ENCODE data around the gene CXCL16.
"Not testable (repeated sequence)": the region's sequence is repeated elsewhere in the genome, so short reads cannot be mapped to it uniquely, and the experiment has no call there.

CXCL16 gene

GRCh38 chr17:4703330-4703691 is 36.4 kb downstream of the CXCL16 start:
- peak overlapping the region; percentile 91 for H3K9ac ChIP-seq (ENCODE audit: low read depth, low read length, poor library complexity, severe bottlenecking)
- no peaks in the 10 kb centered on the region for H3K9me3 ChIP-seq (ENCODE audit: insufficient read depth, low read depth, low read length)
- peaks cover 28% of the 10 kb centered on the region for H4K20me1 ChIP-seq (ENCODE audit: insufficient read depth, low read length, poor library complexity, severe bottlenecking)
- TF ChIP-seq EZH2phosphoT487 (IDR thresholded peaks at IDR 0.05; ENCODE audit: borderline replicate concordance) (no peak), CTCF (conservative IDR thresholded peaks at IDR 0.05; ENCODE audit: low read length) (no peak)
- peaks cover 70% of the 10 kb centered on the region for H3K79me2 ChIP-seq (ENCODE audit: insufficient read depth, low read length)
- H3K4me2 ChIP-seq (ENCODE audit: low read depth, low read length, poor library complexity, severe bottlenecking) = peak overlapping the region; percentile 100
- no peaks in the 10 kb centered on the region for H3K36me3 ChIP-seq (ENCODE audit: insufficient read depth, low read length)
- no peaks in the 10 kb centered on the region for H3F3A ChIP-seq (ENCODE audit: low read depth)
- H3K9me2 ChIP-seq (replicated peaks; ENCODE audit: low read depth, low read length) = no peaks in the 10 kb centered on the region
- peaks cover 27% of the 10 kb centered on the region for H3K4me1 ChIP-seq (ENCODE audit: insufficient read depth, low read length, poor library complexity, severe bottlenecking)
- peak overlapping the region; percentile 92; the same call in 1 of the 2 replicates for H2AFZ ChIP-seq (ENCODE audit: low read length)
- peak overlapping the region; percentile 98 for H3K4me3 ChIP-seq (ENCODE audit: low read length, poor library complexity, severe bottlenecking)
- H3K27me3 ChIP-seq (ENCODE audit: insufficient read depth, low read length, poor library complexity, severe bottlenecking) = no peaks in the 10 kb centered on the region

DNA sequence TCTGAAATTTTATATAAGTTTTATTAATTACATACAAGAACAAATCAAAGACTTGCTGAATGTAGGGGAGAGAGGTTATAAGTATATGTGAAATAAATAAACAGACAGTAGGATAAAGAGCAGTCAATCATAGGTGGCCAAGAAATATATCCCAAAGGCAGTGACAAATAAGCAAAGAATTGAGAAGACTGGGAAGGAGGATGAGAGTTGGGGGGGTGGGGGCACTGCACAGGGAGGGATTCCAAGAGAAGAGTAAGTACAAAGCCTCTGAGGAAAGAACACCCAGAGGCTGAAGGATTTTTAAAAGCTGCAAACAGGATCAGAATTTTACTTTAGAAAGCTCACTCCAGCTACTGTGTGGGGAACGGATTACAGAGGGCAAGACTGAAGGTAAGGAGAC is 38.6 kb downstream of the CXCL16 start:
- Histone ChIP-seq H2AFZ (ENCODE audit: low read length) (no peak overlapping the region), H3K79me2 (ENCODE audit: insufficient read depth, low read length) (peaks cover 92% of the 10 kb centered on the region), H3K36me3 (ENCODE audit: insufficient read depth, low read length) (no peaks in the 10 kb centered on the region; the same call in 1 of the 2 replicates), H3K27me3 (ENCODE audit: insufficient read depth, low read length, poor library complexity, severe bottlenecking) (no peaks in the 10 kb centered on the region), H3K4me3 (ENCODE audit: low read length, poor library complexity, severe bottlenecking) (peak overlapping the region; percentile 98), H3K9me3 (ENCODE audit: insufficient read depth, low read depth, low read length) (no peaks in the 10 kb centered on the region), H3F3A (ENCODE audit: low read depth) (no peaks in the 10 kb centered on the region), H4K20me1 (ENCODE audit: insufficient read depth, low read length, poor library complexity, severe bottlenecking) (peaks cover 32% of the 10 kb centered on the region), H3K9ac (ENCODE audit: low read depth, low read length, poor library complexity, severe bottlenecking) (peak overlapping the region; percentile 33), H3K9me2 (replicated peaks; ENCODE audit: low read depth, low read length) (no peaks in the 10 kb centered on the region), H3K4me1 (ENCODE audit: insufficient read depth, low read length, poor library complexity, severe bottlenecking) (peaks cover 24% of the 10 kb centered on the region), H3K4me2 (ENCODE audit: low read depth, low read length, poor library complexity, severe bottlenecking) (peak overlapping the region; percentile 100)
- TF ChIP-seq CTCF (conservative IDR thresholded peaks at IDR 0.05; ENCODE audit: low read length) = no peak
- no peak for TF ChIP-seq EZH2phosphoT487 (IDR thresholded peaks at IDR 0.05; ENCODE audit: borderline replicate concordance)

DNA sequence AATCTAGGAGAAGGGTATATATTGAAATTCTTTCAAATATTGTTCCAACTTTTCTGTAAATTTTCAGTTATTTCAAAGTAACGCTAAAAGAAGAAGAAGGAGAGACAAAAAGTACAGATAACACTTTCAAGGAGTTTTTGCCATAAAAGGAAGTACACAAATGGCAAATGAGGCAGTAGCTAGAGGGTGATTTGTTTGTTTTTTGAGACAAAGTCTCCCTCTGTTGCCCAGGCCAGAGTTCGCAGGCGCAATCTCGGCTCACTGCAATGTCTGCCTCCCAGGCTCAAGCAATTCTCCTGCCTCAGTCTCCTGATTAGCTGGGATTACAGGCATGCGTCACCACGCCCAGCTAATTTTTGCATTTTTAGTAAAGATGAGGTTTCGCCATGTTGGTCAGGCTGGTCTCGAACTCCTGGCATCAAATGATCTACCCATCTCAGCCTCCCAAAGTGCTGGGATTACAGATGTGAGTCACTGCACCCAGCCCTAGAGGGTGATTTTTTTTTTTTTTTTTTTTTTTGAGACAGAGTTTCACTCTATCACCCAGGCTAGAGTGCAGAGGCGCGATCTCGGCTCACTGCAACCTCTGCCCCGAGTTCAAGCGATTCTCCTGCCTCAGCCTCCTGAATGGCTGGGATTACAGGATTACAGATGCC is 40.2 kb downstream of the CXCL16 start:
- H3K9ac ChIP-seq (ENCODE audit: low read depth, low read length, poor library complexity, severe bottlenecking); H3K27me3 ChIP-seq (ENCODE audit: insufficient read depth, low read length, poor library complexity, severe bottlenecking); H3F3A ChIP-seq (ENCODE audit: low read depth); H3K36me3 ChIP-seq (ENCODE audit: insufficient read depth, low read length); H3K4me3 ChIP-seq (ENCODE audit: low read length, poor library complexity, severe bottlenecking); H3K9me2 ChIP-seq (replicated peaks; ENCODE audit: low read depth, low read length); H2AFZ ChIP-seq (ENCODE audit: low read length); H3K9me3 ChIP-seq (ENCODE audit: insufficient read depth, low read depth, low read length): not testable (repeated sequence)
- peaks cover 18% of the 10 kb centered on the region for H3K4me1 ChIP-seq (ENCODE audit: insufficient read depth, low read length, poor library complexity, severe bottlenecking)
- peak overlapping the region; percentile 19 for H3K4me2 ChIP-seq (ENCODE audit: low read depth, low read length, poor library complexity, severe bottlenecking)
- H4K20me1 ChIP-seq (ENCODE audit: insufficient read depth, low read length, poor library complexity, severe bottlenecking) = peaks cover 32% of the 10 kb centered on the region
- peaks cover 94% of the 10 kb centered on the region for H3K79me2 ChIP-seq (ENCODE audit: insufficient read depth, low read length)

DNA sequence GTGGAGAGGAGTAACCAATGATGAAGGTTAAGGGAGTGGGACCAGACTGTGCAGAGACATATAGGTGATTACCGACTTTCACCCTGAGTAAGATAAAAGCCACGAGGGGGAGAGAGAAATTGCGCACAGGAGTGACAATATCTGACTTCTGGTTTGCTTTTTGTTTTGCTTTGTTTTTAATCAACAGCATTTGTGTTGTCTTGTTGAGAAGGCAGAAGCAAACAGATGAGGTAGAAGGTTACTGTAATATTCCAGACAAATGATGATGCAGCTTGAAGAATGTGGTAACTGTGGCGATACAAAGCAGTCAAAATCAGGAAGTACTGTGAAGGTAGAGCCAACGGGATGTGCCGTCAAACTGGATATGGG is 43.3 kb downstream of the CXCL16 start:
- Histone ChIP-seq H3K27me3 (ENCODE audit: insufficient read depth, low read length, poor library complexity, severe bottlenecking) (no peaks in the 10 kb centered on the region), H4K20me1 (ENCODE audit: insufficient read depth, low read length, poor library complexity, severe bottlenecking) (peaks cover 18% of the 10 kb centered on the region), H3K36me3 (ENCODE audit: insufficient read depth, low read length) (no peaks in the 10 kb centered on the region; the same call in 1 of the 2 replicates), H3K79me2 (ENCODE audit: insufficient read depth, low read length) (peaks cover 89% of the 10 kb centered on the region), H3K9ac (ENCODE audit: low read depth, low read length, poor library complexity, severe bottlenecking) (no peak overlapping the region), H3K4me1 (ENCODE audit: insufficient read depth, low read length, poor library complexity, severe bottlenecking) (peaks cover 1% of the 10 kb centered on the region), H3K9me3 (ENCODE audit: insufficient read depth, low read depth, low read length) (no peaks in the 10 kb centered on the region), H3K9me2 (replicated peaks; ENCODE audit: low read depth, low read length) (no peaks in the 10 kb centered on the region), H2AFZ (ENCODE audit: low read length) (no peak overlapping the region), H3K4me3 (ENCODE audit: low read length, poor library complexity, severe bottlenecking) (no peak overlapping the region), H3F3A (ENCODE audit: low read depth) (no peaks in the 10 kb centered on the region), H3K4me2 (ENCODE audit: low read depth, low read length, poor library complexity, severe bottlenecking) (no peak overlapping the region)
- no peak for TF ChIP-seq CTCF (conservative IDR thresholded peaks at IDR 0.05; ENCODE audit: low read length)
- no peak for TF ChIP-seq EZH2phosphoT487 (IDR thresholded peaks at IDR 0.05; ENCODE audit: borderline replicate concordance)

Measured in Loucy (cell line).